Endothelial cell of umbilical vein (primary cell): ENCODE results near the gene POLR2C. TPM values are rescaled to one million over a fixed set of nuclear protein-coding genes. Genes with fewer than 3 reads are reported as not detected.

ENCODE experiments used
- BruUV-seq: library from RNA; stranded (reverse); fragments of 400-500 nt; replicated peaks from 2 replicates; lab custom pipeline; 2021; lab: Mats Ljungman, UMichigan
- CTCF ChIA-PET: fragments of 300-600, 350-600 bp; sonication (Branson Sonifier 250); formaldehyde crosslinking; loops from one replicate; lab custom pipeline; 2021; ENCODE audit warnings: antibody characterized with exemption, inconsistent platforms; lab: Charles Lee
- POLR2A ChIA-PET: fragments of 300-600, 350-600 bp; sonication (Branson Sonifier 250); formaldehyde crosslinking; loops from one replicate; lab custom pipeline; 2021; ENCODE audit warnings: antibody characterized with exemption, inconsistent platforms; lab: Charles Lee
- DNase-seq: peaks from one replicate; pipeline ENCODE4 v3.0.0-alpha.2; 2011; ENCODE audit warnings: low read depth, low spot score
- FAIRE-seq: peaks from 2 replicates; lab custom pipeline; 2011; peaks lifted over from hg19 to GRCh38; lab: Jason Lieb, UNC
- H2AFZ ChIP-seq: 2 replicates; pipeline ENCODE4 v1.6.0; 2012; ENCODE audit warnings: low read depth, low read length, control low read depth, inconsistent platforms
- H3K27ac ChIP-seq: 2 replicates; pipeline ENCODE4 v1.5.1; 2011; ENCODE audit warnings: low read depth, mild to moderate bottlenecking, control low read depth, low read length, moderate library complexity; ENCODE audit not compliant: insufficient read depth
- H3K27me3 ChIP-seq, 2 experiments: 2 replicates each; pipeline versions ENCODE4 v1.6.0 to v1.6.1; 2011; ENCODE audit warnings: low read length in 2 of 2, mixed read lengths in 1 of 2; ENCODE audit not compliant: control insufficient read depth in 2 of 2, insufficient read depth in 2 of 2
- H3K36me3 ChIP-seq, 2 experiments: 2 replicates in 1 of 2; 3 replicates in 1 of 2; pipeline ENCODE4 v1.5.1; 2011; ENCODE audit warnings: low read length in 2 of 2, mild to moderate bottlenecking in 1 of 2, moderate library complexity in 1 of 2; ENCODE audit not compliant: control insufficient read depth in 2 of 2, insufficient read depth in 2 of 2; ENCODE audit errors: extremely low read depth in 1 of 2
- H3K4me1 ChIP-seq: 3 replicates; pipeline ENCODE4 v1.5.1; 2011; ENCODE audit warnings: mild to moderate bottlenecking, low read length; ENCODE audit not compliant: control insufficient read depth, insufficient read depth; ENCODE audit errors: extremely low read depth
- H3K4me2 ChIP-seq: 2 replicates; pipeline ENCODE4 v1.6.1; 2011; ENCODE audit warnings: low read length, control low read depth, mixed read lengths; ENCODE audit not compliant: insufficient read depth
- H3K4me3 ChIP-seq, 3 experiments: fragments of 200-600 bp in 1 of 3; sonication (generic), shearing (Covaris generic) in 1 of 3; replicated peaks in 1 of 3; 2 replicates each; pipeline ENCODE4 v1.5.1; 2011 to 2016; ENCODE audit warnings: control low read depth in 3 of 3, low read length in 3 of 3, mild to moderate bottlenecking in 2 of 3, inconsistent platforms in 1 of 3, low read depth in 1 of 3, moderate library complexity in 1 of 3; ENCODE audit not compliant: insufficient read depth in 1 of 3
- H3K79me2 ChIP-seq: 2 replicates; pipeline ENCODE4 v1.6.0; 2012; ENCODE audit warnings: low read length, inconsistent platforms; ENCODE audit not compliant: control insufficient read depth, insufficient read depth
- H3K9ac ChIP-seq: replicated peaks from 2 replicates; pipeline ENCODE3; 2011; ENCODE audit warnings: low read length, control low read depth; ENCODE audit not compliant: insufficient read depth; ENCODE audit errors: extremely low read depth
- H3K9me1 ChIP-seq: replicated peaks from 3 replicates; pipeline ENCODE4 v1.6.0; 2011; ENCODE audit warnings: mild to moderate bottlenecking, low read length; ENCODE audit not compliant: control insufficient read depth, insufficient read depth; ENCODE audit errors: extremely low read depth
- H3K9me3 ChIP-seq: replicated peaks from 2 replicates; pipeline ENCODE4 v1.5.1; 2012; ENCODE audit warnings: low read length, inconsistent platforms; ENCODE audit not compliant: control insufficient read depth, insufficient read depth
- H4K20me1 ChIP-seq: replicated peaks from 2 replicates; pipeline ENCODE3; 2011; ENCODE audit warnings: mild to moderate bottlenecking, low read length; ENCODE audit not compliant: control insufficient read depth, insufficient read depth; ENCODE audit errors: extremely low read depth
- EZH2 ChIP-seq: IDR thresholded peaks from 2 replicates; pipeline ENCODE4 v1.6.1; 2012; ENCODE audit warnings: borderline replicate concordance, low read depth, mild to moderate bottlenecking, moderate library complexity, low read length, inconsistent platforms; ENCODE audit not compliant: severe bottlenecking
- FOS ChIP-seq: IDR thresholded peaks from 2 replicates; pipeline ENCODE4 v1.6.1; 2011; ENCODE audit warnings: mild to moderate bottlenecking, low read length, moderate library complexity, borderline replicate concordance; ENCODE audit not compliant: insufficient read depth
- GATA2 ChIP-seq: IDR thresholded peaks from 2 replicates; pipeline ENCODE4 v1.7.0; 2011; ENCODE audit warnings: low read depth, mild to moderate bottlenecking, moderate library complexity, mixed read lengths, low read length; ENCODE audit not compliant: insufficient read length, insufficient read depth
- JUN ChIP-seq: IDR thresholded peaks from 2 replicates; pipeline ENCODE4 v1.6.1; 2011; ENCODE audit warnings: borderline replicate concordance, low read depth; ENCODE audit not compliant: insufficient read length, insufficient read depth
- POLR2A ChIP-seq: IDR thresholded peaks from 2 replicates; pipeline ENCODE4 v1.6.1; 2012; ENCODE audit warnings: low read depth, mild to moderate bottlenecking, control low read depth, low read length
- POLR2AphosphoS5 ChIP-seq: IDR thresholded peaks from 2 replicates; pipeline ENCODE4 v1.6.1; 2012; ENCODE audit warnings: low read depth, mild to moderate bottlenecking, control low read depth, low read length, moderate library complexity; ENCODE audit not compliant: insufficient read depth
- dilution Hi-C: fragments of 300-500 bp; cut with MboI; formaldehyde crosslinking; loops from one replicate; pipeline ENCODE4 v1.15.0; 2019; ENCODE audit warnings: low sequenced_read_pairs; ENCODE audit not compliant: extremely low pct_ligation_motif_present
- intact Hi-C: fragments of 100-400 bp; cut with micrococcal nuclease; formaldehyde crosslinking; loops from one replicate; pipeline ENCODE4 v1.10.0; 2022
- polyA plus RNA-seq, 4 experiments: library from polyadenylated mRNA; depleted of rRNA in 3 of 4; stranded (reverse) in 3 of 4; unstranded in 1 of 4; fragments of >200 nt; gene quantifications; 2 replicates each; pipeline versions ENCODE4 v1.2.1 to v1.2.3, GENCODE V29; 2011 to 2012; ENCODE audit warnings: missing spikeins in 1 of 4
- total RNA-seq: library from RNA; stranded (reverse); gene quantifications from 2 replicates; pipeline ENCODE4 v1.2.3, GENCODE V29; 2021
- TF ChIP-seq, protein P1 (sequence below), 2 donors: IDR thresholded peaks; 1 replicate in 1 of 2; 2 replicates in 1 of 2; pipeline ENCODE4 v1.5.1; 2011; ENCODE audit warnings: low read length in 2 of 2, mild to moderate bottlenecking in 2 of 2, moderate library complexity in 2 of 2, control low read depth in 1 of 2, inconsistent platforms in 1 of 2, low read depth in 1 of 2; ENCODE audit not compliant: insufficient read depth in 1 of 2; ENCODE audit errors: extremely low read depth in 1 of 2
- TF ChIP-seq, protein P2 (sequence below): IDR thresholded peaks from 2 replicates; pipeline ENCODE4 v1.6.1; 2011; ENCODE audit not compliant: insufficient read depth, insufficient read length

POLR2C gene
- total and polyA plus RNA-seq, 2 donors (not counting 3 experiments of a cell fraction or from before 2014, with no cell fraction given), result 65.2 to 129 TPM

DNA sequence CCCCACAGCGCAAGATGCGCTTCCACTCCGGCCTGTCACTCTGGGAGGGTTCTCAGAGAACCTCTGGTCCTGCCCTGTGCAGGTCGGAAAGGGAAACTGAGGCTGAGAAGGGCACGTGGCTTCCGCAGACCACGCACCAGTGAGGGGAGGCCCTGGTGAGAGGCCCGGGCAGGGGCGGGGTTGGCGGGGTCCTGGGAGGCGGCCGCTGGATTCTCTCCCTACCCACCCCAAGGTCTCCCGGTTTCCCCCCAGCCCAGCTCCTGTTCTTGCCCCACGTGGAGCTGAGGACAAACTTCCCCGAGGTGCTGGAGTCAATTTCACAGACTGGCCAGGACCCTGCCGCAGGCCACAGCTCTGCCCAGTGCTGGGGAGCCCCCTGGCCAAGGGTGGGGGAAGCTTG lies 46.4 kb upstream of the POLR2C start:
- no peak for DNase-seq
- no peaks in the 10 kb centered on the region for H3K79me2 ChIP-seq
- H3K36me3 ChIP-seq, result no peaks in the 10 kb centered on the region
- no peak for FAIRE-seq
- no peak overlapping the region for H3K27ac ChIP-seq
- no peak overlapping the region for H3K9ac ChIP-seq
- no peaks in the 10 kb centered on the region for H3K9me1 ChIP-seq
- intact Hi-C loops (loop anchor here (5.0 kb wide), 2 partner anchors 229 to 334 kb away; partner anchors contain the start of genes PSME3IP1 and RSPRY1), dilution Hi-C loops (loop anchor here (25.0 kb wide), 1 partner anchor 104 kb away; no protein-coding TSS in a partner anchor)
- H3K4me2 ChIP-seq, result no peak overlapping the region
- no TSS peak for BruUV-seq
- H3K4me1 ChIP-seq, result peaks cover 7% of the 10 kb centered on the region
- no peaks in the 10 kb centered on the region for H4K20me1 ChIP-seq
- H3K4me3 ChIP-seq, result no peak overlapping the region
- POLR2A ChIA-PET, result no interaction called here
- TF ChIP-seq, protein P1, sequence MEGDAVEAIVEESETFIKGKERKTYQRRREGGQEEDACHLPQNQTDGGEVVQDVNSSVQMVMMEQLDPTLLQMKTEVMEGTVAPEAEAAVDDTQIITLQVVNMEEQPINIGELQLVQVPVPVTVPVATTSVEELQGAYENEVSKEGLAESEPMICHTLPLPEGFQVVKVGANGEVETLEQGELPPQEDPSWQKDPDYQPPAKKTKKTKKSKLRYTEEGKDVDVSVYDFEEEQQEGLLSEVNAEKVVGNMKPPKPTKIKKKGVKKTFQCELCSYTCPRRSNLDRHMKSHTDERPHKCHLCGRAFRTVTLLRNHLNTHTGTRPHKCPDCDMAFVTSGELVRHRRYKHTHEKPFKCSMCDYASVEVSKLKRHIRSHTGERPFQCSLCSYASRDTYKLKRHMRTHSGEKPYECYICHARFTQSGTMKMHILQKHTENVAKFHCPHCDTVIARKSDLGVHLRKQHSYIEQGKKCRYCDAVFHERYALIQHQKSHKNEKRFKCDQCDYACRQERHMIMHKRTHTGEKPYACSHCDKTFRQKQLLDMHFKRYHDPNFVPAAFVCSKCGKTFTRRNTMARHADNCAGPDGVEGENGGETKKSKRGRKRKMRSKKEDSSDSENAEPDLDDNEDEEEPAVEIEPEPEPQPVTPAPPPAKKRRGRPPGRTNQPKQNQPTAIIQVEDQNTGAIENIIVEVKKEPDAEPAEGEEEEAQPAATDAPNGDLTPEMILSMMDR (IDR thresholded peaks at IDR 0.05; ENCODE audit: extremely low read depth in 1 of 2, insufficient read depth in 1 of 2, low read depth in 1 of 2, low read length in 2 of 2), result no peak
- no peak for TF ChIP-seq GATA2
- TF ChIP-seq POLR2A, result no peak
- no peak for TF ChIP-seq JUN
- no peak for TF ChIP-seq POLR2AphosphoS5
- TF ChIP-seq, protein P2, sequence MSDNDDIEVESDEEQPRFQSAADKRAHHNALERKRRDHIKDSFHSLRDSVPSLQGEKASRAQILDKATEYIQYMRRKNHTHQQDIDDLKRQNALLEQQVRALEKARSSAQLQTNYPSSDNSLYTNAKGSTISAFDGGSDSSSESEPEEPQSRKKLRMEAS, result no peak
- no peak for TF ChIP-seq EZH2
- TF ChIP-seq FOS, result no peak
- peak overlapping the region; percentile 88 for H2AFZ ChIP-seq
- H3K27me3 ChIP-seq, result no peaks in the 10 kb centered on the region
- no peaks in the 10 kb centered on the region for H3K9me3 ChIP-seq
- CTCF ChIA-PET, result interaction anchor here (1.0 to 16.2 kb wide), 12 partner anchors 10 to 111 kb away, joined by 3 to 507 read pairs (median 8); partner anchors contain the start of genes CCL17 and POLR2C
